ENCODE results near the gene CDC42EP3.

DNA sequence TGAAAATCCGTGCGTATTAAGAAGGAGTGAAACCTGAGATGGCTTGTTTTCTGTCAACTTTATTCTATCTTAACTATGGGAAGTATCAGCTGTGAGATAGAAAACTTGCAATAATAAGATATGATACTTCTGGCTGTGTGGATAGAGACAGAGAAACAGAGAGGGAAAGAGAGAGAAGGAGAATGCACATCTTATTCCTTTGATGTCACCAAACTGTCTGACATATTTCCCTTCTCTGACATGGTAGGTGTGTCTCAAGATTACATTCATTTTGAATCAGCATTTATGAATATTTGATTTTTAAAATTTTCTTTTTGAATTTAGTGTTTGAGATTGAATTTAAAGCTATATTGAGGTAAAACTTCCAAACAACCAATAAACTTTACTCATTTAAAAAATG, 69.4 kb downstream of the CDC42EP3 start:
- TF ChIP-seq POLR2A (IDR thresholded peaks at IDR 0.05; ENCODE audit: low read length) (no peak), GATA1 (IDR thresholded peaks at IDR 0.05; ENCODE audit: low read depth, low read length) (no peak)

Measured in erythroblast (primary cell).